22Rv1 (cell line): ENCODE results near the gene ESYT3.

Experiments
- ZFX ChIP-seq: fragments of 450-650 bp; IDR thresholded peaks from 2 replicates; pipeline ENCODE4 v1.6.1; 2017; ENCODE audit warnings: antibody characterized with exemption, borderline replicate concordance
- TF ChIP-seq, protein P1 (sequence below): fragments of 450-650 bp; IDR thresholded peaks from 2 replicates; pipeline ENCODE4 v1.5.1; 2017; ENCODE audit warnings: mild to moderate bottlenecking

DNA sequence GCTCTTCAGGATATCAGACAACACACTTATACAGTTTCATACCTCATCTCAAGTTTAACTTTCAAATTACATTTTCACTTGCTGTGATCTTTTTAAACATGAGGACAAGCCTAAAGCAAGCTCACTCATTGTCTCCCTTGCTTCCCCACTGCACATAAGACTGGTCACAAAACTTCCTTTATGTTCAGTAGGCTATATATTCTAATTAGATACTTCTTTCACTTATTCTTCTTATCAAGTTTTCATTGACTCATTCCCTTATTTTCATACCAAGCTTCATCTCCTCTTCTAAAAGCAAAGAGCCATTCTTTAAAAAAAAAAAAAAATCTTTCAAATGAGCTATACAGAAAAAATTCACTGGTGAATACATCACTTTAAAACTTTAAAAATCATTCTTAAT lies 62.6 kb downstream of the ESYT3 start:
- TF ChIP-seq, protein P1, sequence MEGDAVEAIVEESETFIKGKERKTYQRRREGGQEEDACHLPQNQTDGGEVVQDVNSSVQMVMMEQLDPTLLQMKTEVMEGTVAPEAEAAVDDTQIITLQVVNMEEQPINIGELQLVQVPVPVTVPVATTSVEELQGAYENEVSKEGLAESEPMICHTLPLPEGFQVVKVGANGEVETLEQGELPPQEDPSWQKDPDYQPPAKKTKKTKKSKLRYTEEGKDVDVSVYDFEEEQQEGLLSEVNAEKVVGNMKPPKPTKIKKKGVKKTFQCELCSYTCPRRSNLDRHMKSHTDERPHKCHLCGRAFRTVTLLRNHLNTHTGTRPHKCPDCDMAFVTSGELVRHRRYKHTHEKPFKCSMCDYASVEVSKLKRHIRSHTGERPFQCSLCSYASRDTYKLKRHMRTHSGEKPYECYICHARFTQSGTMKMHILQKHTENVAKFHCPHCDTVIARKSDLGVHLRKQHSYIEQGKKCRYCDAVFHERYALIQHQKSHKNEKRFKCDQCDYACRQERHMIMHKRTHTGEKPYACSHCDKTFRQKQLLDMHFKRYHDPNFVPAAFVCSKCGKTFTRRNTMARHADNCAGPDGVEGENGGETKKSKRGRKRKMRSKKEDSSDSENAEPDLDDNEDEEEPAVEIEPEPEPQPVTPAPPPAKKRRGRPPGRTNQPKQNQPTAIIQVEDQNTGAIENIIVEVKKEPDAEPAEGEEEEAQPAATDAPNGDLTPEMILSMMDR, result no peak
- no peak for TF ChIP-seq ZFX
